NCI-H446 treated with DMSO at 0.1 percent for 48 hours (cell line): Measurements from ENCODE around the gene FAM81A.
"Not testable (repeated sequence)": the region's sequence is repeated elsewhere in the genome, so short reads cannot be mapped to it uniquely, and the experiment has no call there.

Experiments used
- DNase-seq: peaks from one replicate; lab custom pipeline; 2025; lab: John Stamatoyannopoulos, UW

FAM81A gene

DNA sequence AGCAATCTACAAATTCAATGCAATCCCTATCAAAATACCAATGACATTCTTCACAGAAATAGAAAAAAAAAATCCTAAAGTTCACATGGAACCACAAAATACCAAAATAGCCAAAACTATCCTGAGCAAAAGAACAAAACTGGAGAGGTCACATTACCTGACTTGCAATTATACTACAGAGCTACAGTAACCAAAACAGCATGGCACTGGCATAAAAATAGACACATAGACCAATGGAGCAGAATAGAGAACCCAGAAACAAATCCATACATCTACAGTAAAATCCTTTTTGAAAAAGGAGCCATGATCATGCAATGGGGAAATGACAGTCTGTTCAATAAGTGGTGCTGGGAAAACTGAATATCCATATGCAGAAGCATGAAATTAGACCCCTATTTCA, 51.5 kb downstream of the FAM81A start:
- DNase-seq: not testable (repeated sequence)

GRCh38 chr15:59491062-59491461, 53.1 kb downstream of the FAM81A start:
- no peak for DNase-seq

DNA sequence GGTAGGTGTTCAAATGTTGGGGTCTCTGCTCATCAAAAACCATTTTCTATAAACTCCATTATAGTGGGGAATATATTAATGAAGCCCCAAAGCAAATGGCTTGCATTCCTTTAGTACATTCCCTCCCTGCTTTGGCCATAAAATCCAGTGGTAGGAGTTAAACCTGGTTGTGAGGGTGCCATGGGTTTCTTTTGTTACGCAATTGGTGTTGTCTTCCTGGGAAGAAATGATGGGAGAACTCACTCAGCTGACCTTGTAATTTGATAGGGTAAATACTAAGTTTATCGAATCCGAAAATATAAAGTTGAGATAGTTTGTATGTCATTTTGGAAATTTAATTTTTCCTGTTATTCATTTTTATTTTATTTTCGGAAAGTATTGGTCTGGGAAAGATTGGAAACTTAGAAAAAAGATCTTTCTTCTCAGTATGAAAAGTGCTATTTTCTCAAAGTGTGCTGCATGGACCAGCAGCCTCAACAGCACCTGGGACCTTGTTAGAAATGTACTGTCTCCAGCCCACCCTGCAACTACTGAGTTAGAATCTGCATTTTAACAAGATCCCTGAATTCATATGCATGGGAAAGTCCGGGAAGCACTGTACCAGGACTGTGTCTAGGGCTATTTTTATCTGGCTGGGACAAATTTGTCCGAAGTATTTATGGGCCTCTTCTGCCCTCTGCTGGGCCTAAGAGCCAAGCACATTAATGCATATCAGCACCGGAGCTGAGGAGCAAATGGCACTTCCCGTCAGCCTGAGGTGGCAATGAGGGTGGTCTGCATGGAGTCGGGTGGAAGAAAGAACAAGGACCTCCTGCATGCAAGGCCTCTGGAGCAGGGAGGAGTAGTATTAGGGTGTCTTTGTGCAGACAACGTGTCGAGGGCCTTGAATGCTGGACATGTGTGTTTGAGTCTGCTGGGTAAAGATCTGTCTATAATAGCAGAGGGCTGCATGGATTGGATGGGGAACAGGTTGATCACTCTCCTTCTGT, 54.7 kb downstream of the FAM81A start:
- DNase-seq: peak; percentile 24

DNA sequence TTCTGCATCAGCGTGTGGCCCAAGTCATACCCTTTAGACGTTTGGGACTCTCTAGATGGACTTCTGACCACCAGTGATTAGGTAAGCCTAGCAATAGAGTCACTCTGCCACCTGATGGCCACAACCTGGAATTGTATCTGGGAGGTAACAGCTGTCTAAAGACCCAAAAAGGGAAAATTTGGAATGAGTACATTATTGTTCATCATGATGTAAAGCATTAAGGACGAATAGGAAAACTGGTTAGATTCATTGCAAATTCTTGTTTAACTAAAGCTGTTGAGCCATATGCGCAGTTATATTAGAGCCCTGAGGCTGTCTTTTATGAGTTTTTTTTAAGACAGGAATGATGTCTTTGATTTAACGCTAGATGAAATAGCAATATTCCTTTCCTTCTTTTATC, 63.6 kb downstream of the FAM81A start:
- no peak for DNase-seq

- no peak for DNase-seq
Observed at GRCh38 chr15:59515190-59515589, 77.2 kb downstream of the FAM81A start.

DNA sequence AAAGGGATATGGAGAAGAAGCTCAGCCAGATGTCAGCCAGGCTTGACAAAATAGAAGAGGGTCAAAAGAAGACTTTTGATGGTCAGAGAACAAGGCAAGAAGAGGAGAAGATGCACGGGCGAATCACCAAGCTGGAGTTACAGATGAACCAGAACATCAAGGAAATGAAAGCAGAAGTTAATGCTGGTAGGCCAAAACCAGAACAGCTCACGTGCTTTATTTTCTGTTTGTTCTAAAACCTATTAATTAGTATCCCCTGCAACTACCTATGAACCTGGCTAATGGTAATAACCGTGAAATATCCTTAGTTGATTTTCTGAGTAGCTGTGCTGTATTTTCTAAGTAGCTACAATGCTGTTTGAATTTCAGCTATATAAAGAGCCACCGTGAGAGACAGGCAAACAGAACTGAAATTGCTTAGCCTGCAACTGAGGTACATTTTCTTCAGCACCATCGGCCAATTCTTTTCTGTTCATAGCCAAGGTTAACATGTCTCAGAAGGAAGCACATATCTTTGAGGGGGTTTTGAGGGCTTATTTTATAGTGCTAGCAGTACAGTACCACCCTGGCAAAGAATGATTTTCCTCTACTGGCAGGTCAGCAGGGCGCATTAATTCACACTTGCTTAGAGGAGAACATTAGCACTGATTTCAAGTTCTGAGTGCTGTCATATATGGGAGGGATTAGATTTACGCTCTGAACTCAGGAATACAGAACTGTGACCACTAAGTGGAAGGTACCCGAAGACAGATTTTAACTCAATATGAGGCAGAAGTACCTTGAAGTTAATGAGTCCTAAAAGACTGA, 78.9 kb downstream of the FAM81A start:
- no peak for DNase-seq

GRCh38 chr15:59519329-59519728, 81.3 kb downstream of the FAM81A start:
- no peak for DNase-seq

GRCh38 chr15:59521443-59521842, 83.5 kb downstream of the FAM81A start:
- no peak for DNase-seq

GRCh38 chr15:59522988-59523461, 85.0 kb downstream of the FAM81A start:
- no peak for DNase-seq

DNA sequence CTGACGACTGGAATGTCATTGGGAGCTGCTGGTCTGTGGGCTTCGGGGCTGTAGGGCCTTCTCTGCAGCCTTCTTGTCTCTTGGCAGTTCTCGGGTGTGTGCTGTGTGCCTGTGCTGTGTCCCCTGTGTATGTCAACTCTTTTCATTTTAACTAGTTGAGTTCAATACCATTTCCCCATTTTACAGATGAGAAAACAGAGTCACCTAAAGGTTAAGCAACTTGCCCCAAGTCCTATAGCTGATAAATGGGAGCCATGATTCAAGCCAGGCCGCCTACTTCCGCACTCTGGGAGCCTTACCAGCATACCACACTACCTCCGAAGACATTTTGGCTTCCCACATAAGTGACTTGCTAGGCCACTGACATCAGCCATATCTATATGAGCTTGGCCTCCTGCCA, 85.7 kb downstream of the FAM81A start:
- no peak for DNase-seq

- DNase-seq: no peak
Observed at GRCh38 chr15:59524331-59524731, 86.3 kb downstream of the FAM81A start.

DNA sequence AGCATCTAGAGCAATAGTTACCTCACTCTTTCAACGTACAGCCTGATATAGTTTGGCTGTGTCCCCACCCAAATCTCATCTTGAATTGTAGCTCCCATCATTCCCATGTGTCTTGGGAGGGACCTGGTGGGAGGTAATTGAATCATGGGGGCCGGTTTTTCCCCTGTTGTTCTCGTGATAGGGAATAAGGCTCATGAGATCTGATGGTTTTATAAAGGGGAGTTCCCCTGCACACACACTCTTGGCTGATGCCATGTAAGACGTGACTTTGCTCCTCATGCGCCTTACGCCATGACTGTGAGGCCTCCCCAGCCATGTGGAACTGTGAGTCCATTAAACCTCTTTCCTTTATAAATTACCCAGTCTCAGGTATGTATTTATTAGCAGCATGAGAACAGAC, 88.5 kb downstream of the FAM81A start:
- DNase-seq: not testable (repeated sequence)

- no peak for DNase-seq
Observed at GRCh38 chr15:59528429-59528828, 90.4 kb downstream of the FAM81A start.

- DNase-seq: peak; percentile 40
Observed at GRCh38 chr15:59528961-59529402, 91.0 kb downstream of the FAM81A start.

DNA sequence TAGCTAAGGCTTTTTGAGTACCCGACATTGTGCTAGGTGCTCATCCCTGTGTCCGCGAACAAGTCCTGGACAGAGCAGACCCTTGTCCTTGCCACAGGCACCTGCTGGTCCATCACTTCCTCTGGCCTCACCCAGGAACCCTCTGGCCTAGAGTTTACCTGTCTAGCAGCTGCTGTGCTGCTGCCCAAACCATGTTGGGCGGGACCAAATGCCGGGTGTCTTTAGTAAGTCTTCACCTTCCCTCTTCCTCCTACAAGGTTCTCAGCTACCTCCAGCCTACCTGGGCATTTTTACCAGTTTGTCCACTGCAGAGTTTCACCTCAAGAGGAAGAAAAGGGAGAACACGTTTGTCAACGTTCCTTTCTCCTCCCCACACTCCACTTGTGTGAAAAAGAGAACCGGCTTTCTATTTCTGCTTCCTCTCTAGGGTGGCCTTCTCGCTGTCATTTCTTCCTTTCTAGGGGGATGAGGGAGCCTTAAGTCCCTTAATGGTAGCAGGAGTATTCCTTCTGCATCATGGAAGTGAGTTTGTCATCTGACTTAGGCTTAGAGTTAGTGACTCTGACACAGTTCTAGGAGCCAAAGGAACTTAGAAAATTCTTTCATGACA, 93.2 kb downstream of the FAM81A start:
- DNase-seq: no peak

DNA sequence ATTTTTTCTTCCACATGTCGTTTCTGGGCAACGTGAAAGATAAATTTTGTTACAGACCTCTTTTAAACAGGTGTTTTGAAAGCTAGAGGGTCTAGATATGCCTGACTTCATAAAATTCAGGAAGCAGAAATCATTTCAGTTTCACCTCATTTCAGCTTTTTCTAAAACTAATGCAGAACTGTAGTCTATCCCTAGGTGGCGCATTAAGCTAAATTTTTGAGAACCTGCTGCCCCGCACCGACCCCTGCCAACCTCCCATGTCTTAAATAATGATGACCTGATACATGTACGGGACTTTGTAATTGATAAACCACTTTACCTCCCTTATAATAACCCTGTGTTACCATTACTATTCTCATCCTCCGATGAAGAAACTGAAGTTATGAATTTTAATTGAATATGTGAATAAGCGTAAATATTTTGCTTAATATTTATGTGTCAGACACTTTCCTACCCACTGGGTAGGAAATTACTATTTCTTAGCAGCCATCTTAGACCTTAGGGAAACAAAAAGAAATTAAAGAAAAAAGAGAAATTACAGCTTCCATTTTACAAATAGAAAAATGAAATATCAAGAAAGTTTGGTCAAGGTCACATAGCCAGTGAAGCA, 94.9 kb downstream of the FAM81A start:
- DNase-seq: no peak

GRCh38 chr15:59536553-59536952, 98.6 kb downstream of the FAM81A start:
- no peak for DNase-seq

GRCh38 chr15:59537403-59537802, 99.4 kb downstream of the FAM81A start:
- DNase-seq: no peak

DNA sequence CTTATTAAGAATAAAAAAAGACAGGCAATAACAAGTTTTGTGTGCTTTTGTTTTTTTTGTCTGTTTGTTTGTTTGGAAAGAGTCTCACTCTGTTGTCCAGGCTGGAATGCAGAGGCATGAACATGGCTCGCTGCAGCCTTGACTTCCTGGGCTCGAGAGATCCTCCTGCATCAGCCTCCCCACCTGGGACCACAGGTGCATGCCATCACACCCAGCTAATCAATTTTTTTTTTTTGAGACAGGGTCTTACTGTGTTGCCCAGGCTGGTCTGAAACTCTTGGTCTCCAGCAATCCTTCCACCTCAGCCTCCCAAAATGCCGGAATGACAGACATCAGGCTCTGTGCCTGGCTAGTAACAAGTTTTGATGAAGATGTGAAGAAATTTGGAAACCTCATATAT, 100.5 kb downstream of the FAM81A start:
- DNase-seq: no peak

DNA sequence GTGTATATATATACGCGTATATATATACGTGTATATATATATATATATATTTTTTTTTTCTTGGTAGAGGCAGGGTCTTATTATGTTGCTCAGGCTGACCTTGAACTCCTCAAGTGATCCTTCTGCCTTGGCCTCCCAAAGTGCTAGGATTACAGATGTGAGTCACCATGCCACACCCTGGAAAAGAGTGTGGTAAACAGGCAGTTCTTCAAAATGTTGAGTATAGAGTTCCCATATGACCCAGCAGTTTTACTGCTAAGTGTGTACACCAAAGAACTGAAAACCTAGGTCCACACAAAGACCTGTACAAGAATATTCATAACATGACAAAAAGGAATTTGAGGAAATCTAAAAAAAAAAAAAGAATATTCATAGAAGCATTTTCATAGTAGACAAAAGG, 101.8 kb downstream of the FAM81A start:
- DNase-seq: no peak

GRCh38 chr15:59540654-59541053, 102.7 kb downstream of the FAM81A start:
- DNase-seq: no peak

DNA sequence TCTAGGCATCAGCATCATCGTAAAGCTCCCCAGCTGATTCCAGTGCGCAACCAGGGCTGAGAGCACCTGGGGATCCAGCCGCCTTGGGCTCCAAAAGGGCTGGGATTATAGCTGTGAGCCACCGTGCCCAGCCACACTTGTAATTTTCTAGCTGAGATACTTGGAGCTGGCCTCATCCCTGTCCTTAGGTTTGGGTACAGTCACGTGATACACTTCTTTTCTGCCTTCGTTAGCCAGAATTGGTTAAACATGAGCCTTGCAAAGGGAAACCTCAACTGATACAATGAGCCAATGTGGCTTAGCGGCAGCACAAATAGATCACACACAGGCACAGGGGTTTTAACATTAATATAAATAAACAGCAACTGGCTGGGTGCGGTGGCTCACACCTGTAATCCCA, 103.8 kb downstream of the FAM81A start:
- no peak for DNase-seq
